Neural progenitor cell (in vitro differentiated cells): ENCODE data around the gene MCRIP1. TPM values are rescaled to one million over a fixed set of nuclear protein-coding genes. Genes with fewer than 3 reads are reported as not detected.

Experiments
- DNase-seq: peaks from one replicate; pipeline ENCODE4 v3.0.0-alpha.2; 2016; ENCODE audit warnings: low spot score
- H2AFZ ChIP-seq: fragments of 200-600 bp; sonication (generic); replicated peaks from 2 replicates; pipeline ENCODE4 v1.6.1; 2016; ENCODE audit warnings: antibody characterized with exemption
- H3F3A ChIP-seq: fragments of 200-600 bp; sonication (generic); 2 replicates; pipeline ENCODE4 v1.6.1; 2016; ENCODE audit warnings: antibody characterized with exemption, low read depth
- H3K27ac ChIP-seq: fragments of 200-600 bp; sonication (generic); 2 replicates; pipeline ENCODE4 v1.5.1; 2016; ENCODE audit warnings: mild to moderate bottlenecking
- H3K27me3 ChIP-seq: fragments of 200-600 bp; sonication (generic); 2 replicates; pipeline ENCODE4 v1.6.1; 2016; ENCODE audit warnings: mild to moderate bottlenecking, moderate library complexity
- H3K36me3 ChIP-seq: fragments of 200-600 bp; sonication (generic); 2 replicates; pipeline ENCODE4 v1.5.1; 2016
- H3K4me1 ChIP-seq: fragments of 200-600 bp; sonication (generic); 2 replicates; pipeline ENCODE4 v1.6.1; 2016; ENCODE audit warnings: mixed run types
- H3K4me2 ChIP-seq: fragments of 200-600 bp; sonication (generic); 2 replicates; pipeline ENCODE4 v1.6.1; 2016
- H3K4me3 ChIP-seq: fragments of 200-600 bp; sonication (generic); 2 replicates; pipeline ENCODE4 v1.5.1; 2016
- H3K79me2 ChIP-seq: fragments of 200-600 bp; sonication (generic); 2 replicates; pipeline ENCODE4 v1.6.1; 2016; ENCODE audit warnings: low read depth
- H3K9ac ChIP-seq: fragments of 200-600 bp; sonication (generic); 2 replicates; pipeline ENCODE4 v1.6.1; 2016
- H3K9me3 ChIP-seq: fragments of 200-600 bp; sonication (generic); 2 replicates; pipeline ENCODE4 v1.5.1; 2016; ENCODE audit warnings: low read depth
- H4K20me1 ChIP-seq: fragments of 200-600 bp; sonication (generic); 2 replicates; pipeline ENCODE4 v1.6.1; 2016; ENCODE audit warnings: low read depth
- H3K27ac Mint-ChIP-seq: 3 replicates; pipeline ENCODE4 v1.8.0; 2021; ENCODE audit warnings: mixed read lengths
- H3K27me3 Mint-ChIP-seq: 2 replicates; pipeline ENCODE4 v1.8.0; 2022; ENCODE audit warnings: low read depth, mild to moderate bottlenecking, inconsistent platforms, moderate library complexity, mixed read lengths; ENCODE audit not compliant: insufficient read depth
- H3K36me3 Mint-ChIP-seq: 3 replicates; pipeline ENCODE4 v1.8.0; 2021; ENCODE audit warnings: mixed read lengths
- H3K4me1 Mint-ChIP-seq: 3 replicates; pipeline ENCODE4 v1.8.0; 2021; ENCODE audit warnings: mixed read lengths
- H3K4me3 Mint-ChIP-seq: 3 replicates; pipeline ENCODE4 v1.8.0; 2021; ENCODE audit warnings: mild to moderate bottlenecking, moderate library complexity, mixed read lengths
- H3K9me3 Mint-ChIP-seq: 3 replicates; pipeline ENCODE4 v1.8.0; 2020; ENCODE audit warnings: mixed read lengths
- CTCF ChIP-seq: fragments of 200-600 bp; sonication (generic); IDR thresholded peaks from 2 replicates; pipeline ENCODE4 v1.5.1; 2017; ENCODE audit warnings: antibody characterized with exemption, mild to moderate bottlenecking
- EZH2 ChIP-seq: fragments of 200-600 bp; sonication (generic); IDR thresholded peaks from 2 replicates; pipeline ENCODE4 v1.6.1; 2017; ENCODE audit warnings: antibody characterized with exemption, mild to moderate bottlenecking, moderate library complexity
- EZH2phosphoT487 ChIP-seq: fragments of 200-600 bp; sonication (generic); IDR thresholded peaks from 2 replicates; pipeline ENCODE4 v1.6.1; 2017; ENCODE audit warnings: antibody characterized with exemption
- total RNA-seq: library from RNA; depleted of rRNA; stranded (reverse); fragments of >200 nt; gene quantifications from 2 replicates; pipeline ENCODE4 v1.2.3, GENCODE V29; 2015; ENCODE audit warnings: low replicate concordance

MCRIP1 gene
- total RNA-seq, 1 donor from 2014 or later = 45.6 TPM

- Histone ChIP-seq H3K9me3 (no peaks in the 10 kb centered on the region), H3K9ac (peak overlapping the region; percentile 95), H3K27ac (peak overlapping the region; percentile 88), H3K79me2 (peaks cover 75% of the 10 kb centered on the region), H4K20me1 (peaks cover 44% of the 10 kb centered on the region), H3K27me3 (no peaks in the 10 kb centered on the region), H3K4me1 (peaks cover 7% of the 10 kb centered on the region), H3F3A (peaks cover 39% of the 10 kb centered on the region), H2AFZ (no peak overlapping the region), H3K4me3 (peak overlapping the region; percentile 100), H3K4me2 (peak overlapping the region; percentile 93), H3K36me3 (no peaks in the 10 kb centered on the region)
- H3K27ac Mint-ChIP-seq = peak overlapping the region; percentile 87
- peak; percentile 100 for DNase-seq
- peak overlapping the region; percentile 97 for H3K4me3 Mint-ChIP-seq
- no peaks in the 10 kb centered on the region for H3K9me3 Mint-ChIP-seq
- H3K36me3 Mint-ChIP-seq = peaks cover 17% of the 10 kb centered on the region
- TF ChIP-seq CTCF (no peak), EZH2 (no peak), EZH2phosphoT487 (no peak)
- H3K27me3 Mint-ChIP-seq = peaks cover 8% of the 10 kb centered on the region
- peaks cover 20% of the 10 kb centered on the region for H3K4me1 Mint-ChIP-seq
Observed at GRCh38 chr17:81860756-81861568, 27.9 kb upstream of the MCRIP1 start.

DNA sequence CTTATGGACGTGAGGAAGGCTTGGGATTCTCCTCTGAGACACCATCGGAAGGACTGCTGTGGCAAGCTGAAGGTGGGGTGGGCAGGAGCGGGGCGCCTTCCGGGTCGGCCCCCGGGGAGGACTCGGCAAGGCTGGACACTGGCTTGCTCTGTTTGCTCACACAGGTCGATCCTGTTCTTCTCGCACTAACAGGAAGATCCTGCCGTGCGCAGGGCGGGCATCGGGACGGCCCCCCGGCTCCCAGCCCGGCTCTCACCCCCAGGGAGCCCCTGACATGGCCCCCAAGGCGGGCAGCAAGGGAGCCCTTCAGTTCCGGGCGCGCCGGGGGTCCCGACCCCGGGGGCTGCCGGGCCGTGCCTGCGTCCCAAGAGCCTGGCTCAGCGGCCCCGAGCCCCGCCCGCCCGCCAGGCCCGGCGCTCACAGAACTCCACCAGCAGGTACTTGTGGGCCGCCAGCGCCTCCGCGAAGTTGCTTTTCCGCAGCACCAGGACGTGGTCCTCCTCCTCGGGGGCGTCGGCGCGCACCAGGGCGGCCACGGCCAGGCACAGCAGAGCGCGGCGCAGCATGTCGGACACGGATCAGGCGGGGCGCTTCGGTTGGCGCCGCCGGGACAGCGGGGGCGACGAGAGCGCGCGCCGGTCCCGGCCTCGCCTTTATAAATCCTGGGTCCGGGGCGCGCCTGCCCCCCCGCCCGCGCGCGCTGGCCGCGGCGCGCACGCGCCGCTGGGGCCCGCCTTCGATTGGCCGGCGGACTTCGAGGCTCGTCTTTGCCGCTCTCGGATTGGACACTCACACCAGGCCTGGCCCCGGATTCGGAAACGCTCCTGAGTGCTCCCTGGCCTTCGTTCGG is 27.0 kb upstream of the MCRIP1 start, which contains the start of gene P4HB:
Gene P4HB, minus strand, starts transcription at position 630 of the 850 bp plus-strand sequence. Its CDS starts 64 bp downstream, at position 566.
- Mint-ChIP-seq H3K36me3 (peaks cover 17% of the 10 kb centered on the region), H3K27ac (peak within 1 kb of the TSS; percentile 91), H3K27me3 (peaks cover 6% of the 10 kb centered on the region), H3K4me1 (peaks cover 20% of the 10 kb centered on the region), H3K4me3 (peak within 1 kb of the TSS; percentile 97), H3K9me3 (no peaks in the 10 kb centered on the region)
- Histone ChIP-seq H2AFZ (peak within 1 kb of the TSS; percentile 71), H3F3A (peaks cover 39% of the 10 kb centered on the region), H4K20me1 (peaks cover 43% of the 10 kb centered on the region), H3K36me3 (no peaks in the 10 kb centered on the region), H3K4me3 (peak within 1 kb of the TSS; percentile 100), H3K27ac (peak within 1 kb of the TSS; percentile 94), H3K79me2 (peaks cover 75% of the 10 kb centered on the region), H3K4me2 (peak within 1 kb of the TSS; percentile 100), H3K9me3 (no peaks in the 10 kb centered on the region), H3K9ac (peak within 1 kb of the TSS; percentile 98), H3K4me1 (peaks cover 7% of the 10 kb centered on the region), H3K27me3 (no peaks in the 10 kb centered on the region)
- TF ChIP-seq EZH2 = no peak
- no peak for DNase-seq

GRCh38 chr17:81858967-81859905 is 26.1 kb upstream of the MCRIP1 start:
- no peaks in the 10 kb centered on the region for H3K9me3 ChIP-seq
- H3K9me3 Mint-ChIP-seq = no peaks in the 10 kb centered on the region
- H3K79me2 ChIP-seq = peaks cover 72% of the 10 kb centered on the region
- H3K27me3 Mint-ChIP-seq = peaks cover 6% of the 10 kb centered on the region
- no peak overlapping the region for H2AFZ ChIP-seq
- H3K4me3 ChIP-seq = peak overlapping the region; percentile 100
- peak overlapping the region; percentile 95 for H3K4me3 Mint-ChIP-seq
- no peaks in the 10 kb centered on the region for H3K36me3 ChIP-seq
- H3K4me1 Mint-ChIP-seq = peaks cover 20% of the 10 kb centered on the region
- H3F3A ChIP-seq = peaks cover 36% of the 10 kb centered on the region
- TF ChIP-seq EZH2 (no peak), CTCF (no peak), EZH2phosphoT487 (no peak)
- H3K27me3 ChIP-seq = no peaks in the 10 kb centered on the region
- H4K20me1 ChIP-seq = peaks cover 35% of the 10 kb centered on the region
- H3K9ac ChIP-seq = peak overlapping the region; percentile 98
- H3K4me2 ChIP-seq = peak overlapping the region; percentile 100
- peaks cover 7% of the 10 kb centered on the region for H3K4me1 ChIP-seq
- H3K27ac ChIP-seq = no peak overlapping the region
- H3K27ac Mint-ChIP-seq = peak overlapping the region; percentile 91
- peaks cover 17% of the 10 kb centered on the region for H3K36me3 Mint-ChIP-seq
- DNase-seq = no peak
